CMK (cell line): ENCODE measurements around the gene GYS1.

Experiments used
- DNase-seq: peaks from one replicate; pipeline ENCODE4 v3.0.0-alpha.2; 2010; ENCODE audit warnings: low read depth

GYS1 gene

GRCh38 chr19:48963371-48964204, 29.5 kb downstream of the GYS1 start:
- DNase-seq, result peak; percentile 95

DNA sequence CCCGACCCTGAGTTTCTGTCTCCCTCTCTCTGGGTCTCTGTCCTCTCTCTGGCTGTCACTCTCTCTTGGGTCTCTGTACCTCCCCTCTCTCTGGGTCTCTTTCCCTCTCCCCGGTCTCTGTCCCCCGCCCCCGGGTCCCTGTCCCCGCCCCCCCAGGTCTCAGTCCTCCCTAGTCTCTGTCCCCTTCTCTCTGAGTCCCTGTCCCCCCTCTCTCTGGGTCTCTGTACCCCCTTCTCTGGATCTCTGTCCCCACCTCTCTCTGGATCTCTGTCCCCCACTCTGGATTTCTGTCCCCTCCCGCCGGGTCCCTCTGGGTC, 30.3 kb downstream of the GYS1 start:
- no peak for DNase-seq

- DNase-seq, result peak; percentile 94
Measured at GRCh38 chr19:48962029-48962848, 30.9 kb downstream of the GYS1 start.

GRCh38 chr19:48961673-48962028, 31.5 kb downstream of the GYS1 start:
- DNase-seq, result no peak

DNA sequence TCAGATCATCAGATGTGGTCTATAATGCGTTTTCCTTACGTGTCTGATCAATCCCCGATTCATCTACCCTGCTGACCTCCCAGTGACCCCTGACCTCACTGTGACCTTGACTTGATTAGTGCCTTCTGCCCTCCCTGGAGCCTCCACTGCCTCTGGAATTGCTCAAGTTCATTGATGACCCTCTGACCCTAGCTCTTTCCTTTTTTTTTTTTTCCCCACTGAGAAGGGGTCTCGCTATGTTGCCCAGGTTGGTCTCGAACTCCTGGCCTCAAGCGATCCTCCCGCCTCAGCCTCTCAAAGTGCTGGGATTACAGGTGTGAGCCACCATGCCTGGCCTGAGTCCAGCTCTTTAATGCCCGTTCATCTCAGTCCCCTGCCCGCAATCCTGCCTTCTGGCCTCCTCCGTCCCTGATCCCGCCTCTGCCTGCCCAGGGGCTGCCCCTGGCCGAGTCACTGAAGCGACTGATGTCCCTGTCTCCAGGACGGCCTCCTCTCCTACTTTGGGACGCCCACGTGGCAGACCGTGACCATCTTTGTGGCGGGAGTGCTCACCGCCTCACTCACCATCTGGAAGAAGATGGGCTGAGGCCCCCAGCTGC, 32.0 kb downstream of the GYS1 start:
- DNase-seq, result no peak

GRCh38 chr19:48959341-48960239, 33.5 kb downstream of the GYS1 start:
- no peak for DNase-seq

GRCh38 chr19:48958006-48958405, 35.1 kb downstream of the GYS1 start:
- DNase-seq, result no peak

- no peak for DNase-seq
Measured at GRCh38 chr19:48955308-48955958, 37.7 kb downstream of the GYS1 start.

DNA sequence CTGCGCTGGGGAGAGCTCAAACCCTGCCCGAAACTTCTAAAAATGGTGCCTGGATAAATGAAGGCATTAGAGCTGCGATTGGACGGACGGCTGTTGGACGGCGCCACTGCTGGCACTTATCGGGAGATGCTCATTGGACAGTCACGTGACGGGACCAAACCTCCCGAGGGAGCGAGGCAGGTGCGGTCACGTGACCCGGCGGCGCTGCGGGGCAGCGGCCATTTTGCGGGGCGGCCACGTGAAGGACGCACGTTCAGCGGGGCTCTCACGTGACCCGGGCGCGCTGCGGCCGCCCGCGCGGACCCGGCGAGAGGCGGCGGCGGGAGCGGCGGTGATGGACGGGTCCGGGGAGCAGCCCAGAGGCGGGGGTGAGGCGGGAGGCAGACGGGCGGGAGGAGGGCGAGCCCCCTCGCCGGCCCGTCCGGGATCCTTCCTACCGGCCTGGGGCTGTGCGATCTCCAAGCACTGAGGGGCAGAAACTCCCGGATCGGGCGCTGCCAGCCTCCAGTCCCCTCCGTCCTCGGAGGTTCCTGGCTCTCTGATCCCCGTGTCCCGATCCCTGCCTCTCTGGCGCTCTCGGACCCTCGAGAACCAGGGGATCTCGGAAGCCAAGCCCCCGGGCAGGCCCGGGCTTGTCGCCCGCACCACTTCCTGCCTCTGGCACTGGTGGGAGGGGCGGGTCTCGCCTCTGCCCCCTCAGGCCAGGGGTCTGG, 38.4 kb downstream of the GYS1 start, which contains the start of gene BAX:
Gene BAX (plus strand): TSS at position 281 of the 713 bp plus-strand sequence. CDS start 54 bp downstream, at position 335.
- peak; percentile 99 for DNase-seq

- DNase-seq, result no peak
Measured at GRCh38 chr19:48953990-48954594, 39.0 kb downstream of the GYS1 start.

DNA sequence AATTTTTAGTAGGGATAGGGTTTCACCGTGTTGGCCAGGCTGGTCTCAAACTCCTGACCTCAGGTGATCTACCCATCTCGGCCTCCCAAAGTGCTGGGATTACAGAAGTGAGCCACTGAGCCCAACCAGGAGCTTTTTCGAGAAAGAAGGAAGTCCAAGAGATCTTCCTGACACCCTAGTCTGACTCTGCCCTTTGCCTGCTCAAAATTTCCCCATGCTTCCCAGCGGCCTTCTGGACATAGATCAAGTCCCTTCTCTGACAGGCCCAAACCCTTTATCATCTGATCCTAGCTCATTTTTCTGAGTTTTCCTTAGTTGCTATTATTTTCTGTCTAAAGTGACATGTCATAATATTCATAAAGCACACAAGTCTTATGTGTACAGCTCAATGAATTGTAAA, 40.0 kb downstream of the GYS1 start:
- no peak for DNase-seq

DNA sequence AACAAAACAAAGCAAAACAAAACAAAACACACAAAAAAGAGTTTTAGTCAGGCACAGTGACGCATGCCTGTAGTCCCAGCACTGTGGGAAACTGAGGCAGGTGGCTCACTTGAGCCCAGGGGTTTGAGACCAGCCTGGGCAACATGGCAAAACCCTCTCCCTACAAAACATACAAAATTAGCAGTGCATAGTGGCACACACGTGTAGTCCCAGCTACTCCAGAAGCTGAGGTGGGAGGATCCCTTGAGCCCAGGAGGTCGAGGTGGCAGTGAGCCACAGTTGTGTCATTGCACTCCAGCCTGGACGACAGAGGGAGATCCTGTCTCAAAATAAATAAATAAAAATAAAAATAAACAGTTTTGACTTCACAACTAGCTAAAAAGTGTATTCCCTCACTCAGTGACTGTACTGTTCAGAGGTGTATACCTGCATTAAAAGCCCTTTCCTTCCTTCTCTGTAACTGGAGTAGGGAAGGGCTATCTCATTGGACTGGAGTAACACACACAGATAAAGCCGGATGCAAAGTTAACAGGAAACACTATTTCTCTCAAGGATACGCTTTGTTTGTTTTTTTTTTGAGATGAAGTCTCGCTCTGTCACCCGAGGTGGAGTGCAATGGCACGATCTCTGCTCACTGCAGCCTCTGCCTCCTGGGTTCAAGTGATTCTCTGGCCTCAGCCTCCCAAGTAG, 42.1 kb downstream of the GYS1 start:
- no peak for DNase-seq

DNA sequence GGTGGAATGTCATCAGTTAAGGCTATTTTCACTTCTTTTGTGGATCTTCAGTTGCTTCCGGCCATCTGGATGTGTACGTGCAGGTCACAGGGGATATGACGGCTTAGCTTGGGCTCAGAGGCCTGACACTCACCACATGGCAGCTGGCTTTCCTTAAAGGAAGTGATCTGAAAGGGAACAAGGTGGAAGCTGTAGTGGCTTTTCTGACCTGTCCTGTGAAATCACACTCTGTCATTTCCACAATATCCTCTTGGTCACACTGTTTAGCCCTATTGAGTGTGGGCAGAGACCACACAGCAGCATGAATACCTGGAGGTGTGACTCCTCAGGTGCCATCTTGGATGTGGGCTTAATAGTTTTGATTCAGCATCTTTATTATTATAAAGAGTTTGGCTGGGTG, 43.0 kb downstream of the GYS1 start:
- DNase-seq, result no peak

DNA sequence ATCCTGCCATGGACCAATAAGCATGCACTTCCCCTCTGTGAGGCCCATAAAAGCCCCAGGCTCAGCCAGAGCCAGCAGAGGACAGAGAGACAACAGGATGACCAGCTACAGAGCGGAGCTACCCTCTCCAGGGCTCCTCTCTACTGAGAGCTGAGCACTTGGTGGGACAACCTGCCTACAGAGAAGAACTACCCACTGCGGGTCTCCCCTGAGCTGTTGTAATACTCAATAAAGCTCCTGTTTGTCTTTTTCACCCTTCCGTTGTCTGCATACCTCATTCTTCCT, 45.9 kb downstream of the GYS1 start:
- DNase-seq, result no peak

GRCh38 chr19:48946463-48947257, 46.4 kb downstream of the GYS1 start:
- no peak for DNase-seq

GRCh38 chr19:48945817-48946216, 47.3 kb downstream of the GYS1 start:
- DNase-seq, result no peak

- DNase-seq, result no peak
Measured at GRCh38 chr19:48945415-48945814, 47.7 kb downstream of the GYS1 start.

GRCh38 chr19:48943081-48943480, 50.0 kb downstream of the GYS1 start:
- no peak for DNase-seq

DNA sequence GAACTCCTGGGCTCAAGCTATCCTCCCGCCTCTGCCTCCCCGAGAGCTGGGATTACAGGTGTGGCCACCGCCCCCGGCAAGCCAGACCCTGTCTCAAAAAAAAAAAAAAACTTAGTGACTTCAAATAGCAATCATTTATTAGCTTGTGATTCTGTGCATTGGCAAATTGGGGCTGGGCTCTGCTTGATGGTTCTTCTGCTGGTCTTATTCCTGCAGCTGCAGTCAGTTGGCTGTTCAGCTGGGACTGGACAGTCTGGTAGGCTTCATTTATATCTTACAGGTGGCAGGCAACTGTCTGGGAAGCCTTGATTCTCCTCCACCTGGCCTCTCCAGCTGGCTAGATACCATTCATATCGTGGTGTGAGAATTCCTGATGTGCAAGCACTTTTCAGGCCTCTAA, 52.2 kb downstream of the GYS1 start:
- no peak for DNase-seq
